NCI-H1436 treated with DMSO at 0.1 percent for 48 hours (cell line): ENCODE data around the gene LARP4B.

Experiments used
- DNase-seq: peaks from one replicate; lab custom pipeline; 2025; lab: John Stamatoyannopoulos, UW

The LARP4B gene

DNA sequence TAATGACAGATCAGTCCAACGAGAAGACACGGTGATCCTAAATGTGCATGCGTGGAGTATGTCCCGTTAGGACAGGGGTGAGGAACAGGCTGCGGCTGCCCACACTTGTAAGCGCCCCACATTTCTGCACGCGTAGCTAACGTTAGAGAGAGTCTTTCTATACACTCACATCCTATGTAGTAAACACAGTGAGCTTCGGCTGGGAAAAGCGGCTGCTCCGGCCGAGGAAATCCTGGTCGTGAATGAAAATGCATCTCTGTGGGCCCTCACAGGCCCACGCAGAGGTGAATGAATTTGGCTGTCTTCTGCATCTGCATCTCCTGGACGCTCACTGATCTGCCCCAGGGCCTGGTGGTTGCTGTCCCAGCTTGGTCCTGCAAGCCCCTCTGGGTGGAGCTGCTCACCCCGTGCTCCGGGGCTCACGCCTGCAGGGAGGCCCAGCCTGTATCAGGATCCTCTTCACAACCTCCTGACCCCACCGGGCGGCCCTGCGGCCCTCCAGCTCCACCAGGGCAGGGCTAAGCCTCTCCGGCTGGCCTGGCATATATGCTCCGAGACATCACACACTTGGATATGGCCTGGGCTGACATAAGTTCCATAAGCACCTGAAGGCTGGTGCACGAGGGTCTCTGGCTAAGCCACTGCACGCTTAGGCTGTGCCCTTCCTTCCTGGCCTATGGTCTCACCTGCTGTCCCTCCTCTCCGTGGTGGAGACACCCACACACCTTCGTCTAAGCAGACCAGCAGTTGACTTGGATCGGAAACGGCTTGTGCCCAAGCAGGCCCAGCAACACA is 124.1 kb downstream of the LARP4B start:
- no peak for DNase-seq

DNA sequence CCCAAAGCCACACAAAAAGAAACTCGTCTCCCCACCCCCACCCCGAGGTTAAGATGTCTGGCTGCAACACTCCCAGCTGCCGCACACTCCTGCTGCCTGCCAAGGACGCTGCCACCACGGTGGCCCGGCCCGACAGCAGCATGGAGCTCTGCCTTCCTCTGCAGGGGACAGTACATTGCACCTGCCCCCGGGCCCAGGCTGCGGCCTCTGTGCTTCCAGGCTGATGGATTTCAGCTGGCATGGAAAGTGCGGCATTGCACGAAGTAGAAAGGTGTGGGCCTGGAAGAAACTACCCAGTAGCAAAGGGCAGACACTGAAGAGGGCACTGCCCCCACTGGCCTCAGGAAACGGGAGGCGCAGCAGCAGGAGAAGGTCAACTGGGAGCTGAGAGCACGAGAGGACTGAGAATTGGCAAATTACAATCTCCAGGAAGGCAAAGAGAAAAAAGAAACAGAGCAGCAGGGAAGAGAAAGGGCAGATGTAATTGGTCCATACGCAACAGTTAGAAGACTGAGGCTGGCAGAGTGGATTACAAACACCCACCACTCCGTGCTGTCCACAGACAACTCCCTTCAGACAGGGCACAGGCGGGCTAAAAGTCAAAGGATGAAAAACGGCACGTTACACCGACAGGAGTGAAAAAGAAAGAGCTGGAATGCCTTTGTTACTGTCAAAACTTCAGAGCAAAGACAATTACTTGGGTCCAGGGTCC is 124.9 kb downstream of the LARP4B start:
- DNase-seq = no peak

DNA sequence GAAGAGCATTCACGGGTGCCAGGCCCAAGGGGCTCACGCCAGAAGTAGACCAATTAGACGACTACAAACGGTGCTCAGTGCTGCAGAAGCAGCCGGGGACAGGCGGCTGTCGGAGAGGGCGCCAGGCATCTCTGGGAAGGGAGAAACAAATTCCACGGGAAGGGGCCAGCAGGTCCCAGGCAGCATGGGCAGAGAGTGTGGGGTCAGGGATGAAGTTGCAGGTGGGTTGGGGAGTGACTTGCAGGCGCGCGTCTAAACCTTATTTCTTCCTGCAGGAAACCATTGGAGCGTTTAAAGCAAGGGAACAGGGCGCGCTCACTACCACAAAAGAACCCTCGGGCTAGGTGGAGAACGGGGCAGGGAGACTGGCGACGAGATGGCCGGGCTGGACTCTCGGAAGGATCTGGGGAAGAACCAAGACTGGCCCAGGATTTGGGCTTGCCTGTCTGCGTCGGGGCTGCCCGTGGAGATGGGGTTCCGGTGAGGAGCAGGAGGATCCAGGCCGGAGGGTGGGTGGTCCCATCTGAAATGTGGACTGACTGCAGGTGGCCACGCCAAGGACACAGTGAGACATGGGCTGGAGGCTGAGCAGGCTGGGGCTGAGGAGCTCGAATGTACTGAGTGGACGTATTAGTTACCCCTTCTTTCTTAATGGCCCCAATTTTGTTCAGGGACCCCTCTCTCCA is 125.7 kb downstream of the LARP4B start:
- DNase-seq = no peak

DNA sequence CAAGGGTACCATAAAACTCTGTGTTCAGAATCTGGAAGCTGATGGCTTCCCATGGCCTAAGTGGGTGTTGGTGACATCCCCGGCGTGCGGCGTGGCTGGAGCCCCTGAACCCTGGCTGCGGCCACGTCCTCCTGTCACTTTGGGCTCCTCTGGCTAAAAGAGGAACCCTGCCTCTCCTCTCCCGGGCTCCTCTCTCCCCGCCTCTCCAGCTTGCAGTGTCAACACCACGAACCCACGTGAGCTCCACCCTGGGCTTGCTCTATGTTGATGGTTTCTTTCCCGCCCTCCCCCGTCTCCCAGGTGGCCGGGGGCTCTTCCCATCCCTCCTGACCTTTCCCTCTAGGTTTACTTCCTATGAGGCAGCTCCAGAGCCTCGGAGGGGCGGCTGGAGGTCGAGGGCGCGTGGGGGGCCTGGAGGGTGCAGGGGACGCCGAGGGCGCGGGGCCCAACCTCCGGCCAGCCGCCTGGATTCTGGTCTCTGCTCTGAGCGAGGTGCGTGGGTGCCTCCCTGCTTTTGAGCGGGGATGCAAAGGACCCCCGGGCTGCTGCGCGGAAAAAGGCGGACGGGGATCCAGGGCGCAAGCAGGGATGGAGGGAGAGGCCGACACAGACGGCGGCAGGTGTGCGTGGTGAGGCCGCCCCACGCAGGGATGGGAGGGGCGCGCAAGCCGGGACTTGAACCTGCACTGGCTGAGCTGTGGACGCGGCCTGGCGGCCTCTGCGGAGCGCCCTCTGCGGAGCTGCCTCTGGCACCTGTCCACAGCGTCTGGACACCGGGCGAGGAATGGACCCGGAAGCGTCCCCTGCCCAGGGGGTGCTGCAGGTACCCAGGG is 126.5 kb downstream of the LARP4B start:
- DNase-seq = no peak

DNA sequence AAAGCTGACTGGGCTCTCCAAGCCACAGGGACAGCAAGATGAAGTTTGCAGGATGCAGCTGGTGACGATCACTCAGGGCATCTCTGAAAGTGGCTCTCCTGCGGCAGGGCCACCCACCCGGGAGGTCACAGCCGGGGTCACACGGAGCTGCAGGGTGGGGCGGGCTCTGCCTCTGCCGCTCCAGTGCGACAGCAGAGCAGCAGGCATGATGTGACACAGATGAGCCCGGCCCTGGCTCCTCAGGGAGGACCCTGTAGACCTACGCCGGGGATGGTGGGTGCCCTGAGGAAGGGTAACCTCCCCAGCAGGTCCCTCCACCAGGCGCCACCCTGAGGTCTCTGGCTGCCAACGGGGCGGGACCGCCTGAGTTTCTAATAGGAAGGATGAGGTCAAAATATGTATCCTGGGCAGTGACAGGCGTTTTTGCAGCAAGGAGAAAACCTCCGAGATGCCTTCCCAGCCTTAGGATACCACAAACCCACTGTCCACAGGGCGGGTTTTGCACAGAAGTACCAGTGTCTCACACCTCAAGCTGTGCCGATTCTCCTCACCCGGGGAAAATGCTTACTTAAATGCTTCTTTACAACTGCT is 127.2 kb downstream of the LARP4B start:
- DNase-seq = no peak

DNA sequence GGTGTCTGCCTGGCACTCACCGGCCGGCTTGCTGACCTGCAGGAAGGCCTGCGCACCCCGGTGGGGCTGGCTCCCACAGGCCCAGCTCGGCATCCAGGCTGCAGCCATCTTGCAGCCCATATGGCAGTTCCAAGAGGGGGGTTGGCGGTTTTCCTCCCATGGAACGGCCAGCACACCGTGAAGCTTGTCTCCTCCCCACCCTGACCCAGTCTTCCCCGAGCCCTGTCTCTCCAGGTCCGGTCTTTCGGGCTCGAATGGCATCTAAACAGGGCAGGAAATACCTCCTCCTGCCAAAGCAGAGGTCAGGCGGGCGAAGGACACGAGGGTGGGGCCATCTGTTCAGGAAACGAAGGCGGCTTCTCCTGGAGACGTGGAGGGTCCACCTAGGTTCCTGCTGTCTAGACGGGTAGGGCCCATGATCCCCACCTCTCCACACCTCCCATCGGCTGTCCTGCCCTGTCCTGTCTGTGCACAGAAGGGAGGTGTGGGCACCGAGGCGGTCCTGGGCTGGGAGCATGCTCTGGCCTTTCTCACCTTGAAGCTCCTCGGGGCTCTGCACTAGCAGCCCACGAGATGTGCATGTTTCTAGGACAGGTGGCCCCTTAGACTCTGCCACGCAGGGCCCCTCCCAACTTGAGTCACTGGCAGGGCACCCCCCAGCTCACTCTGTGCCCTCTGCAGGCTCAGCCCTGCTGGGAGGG is 128.3 kb downstream of the LARP4B start:
- DNase-seq = no peak

DNA sequence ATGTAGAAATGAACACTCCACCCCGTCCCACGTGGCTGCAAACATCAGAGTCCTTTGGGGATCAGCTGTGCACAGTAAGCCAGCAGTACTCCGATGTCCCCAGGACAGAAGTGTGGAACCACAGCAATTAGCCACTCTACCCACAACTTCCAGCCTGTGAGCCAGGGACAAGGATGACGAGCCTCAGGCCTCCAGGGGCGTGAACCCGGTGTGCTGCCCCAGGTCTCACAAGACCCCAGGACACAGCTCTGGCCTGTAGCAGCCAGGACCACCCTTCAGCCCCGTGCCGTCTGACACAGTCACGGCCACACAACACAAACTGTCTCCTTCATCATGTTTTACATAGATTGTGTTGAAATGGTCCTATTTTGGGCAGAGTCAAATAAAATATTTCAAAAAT is 129.0 kb downstream of the LARP4B start:
- no peak for DNase-seq

DNA sequence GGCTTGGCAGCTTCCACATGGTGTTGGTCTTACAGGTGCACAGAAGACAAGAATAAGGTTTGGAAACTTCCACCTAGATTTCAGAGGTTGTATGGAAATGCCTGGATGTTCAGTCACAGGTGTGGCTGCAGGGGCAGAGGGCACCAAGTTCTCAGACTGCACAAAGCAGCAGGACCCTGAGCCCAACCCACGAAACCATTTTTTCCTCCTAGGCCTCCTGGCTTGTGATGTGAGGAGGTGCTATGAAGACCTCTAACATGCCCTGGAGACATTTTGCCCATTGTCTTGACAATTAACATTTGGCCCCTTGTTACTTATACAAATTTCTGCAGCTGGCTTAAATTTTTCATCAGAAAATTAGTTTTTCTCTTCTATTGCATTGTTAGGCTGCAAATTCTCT is 134.3 kb downstream of the LARP4B start:
- DNase-seq = no peak

DNA sequence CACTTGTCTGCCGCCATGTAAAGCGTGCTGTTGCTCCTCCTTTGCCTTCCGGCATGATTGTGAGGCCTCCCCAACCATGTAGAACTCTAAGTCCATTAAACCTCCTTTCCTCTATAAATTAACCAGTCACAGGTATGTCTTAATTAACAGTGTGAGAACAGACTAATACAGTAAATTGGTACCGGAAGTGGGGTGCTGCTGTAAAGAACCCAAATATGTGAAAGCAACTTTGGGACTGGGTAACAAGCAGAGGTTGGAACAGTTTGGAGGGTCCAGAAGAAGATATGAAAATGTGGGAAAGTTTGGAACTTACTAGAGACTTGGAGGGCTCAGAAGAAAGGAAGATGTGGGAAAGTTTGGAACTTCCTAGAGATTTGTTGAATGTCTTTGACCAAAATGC is 135.3 kb downstream of the LARP4B start:
- DNase-seq = no peak

DNA sequence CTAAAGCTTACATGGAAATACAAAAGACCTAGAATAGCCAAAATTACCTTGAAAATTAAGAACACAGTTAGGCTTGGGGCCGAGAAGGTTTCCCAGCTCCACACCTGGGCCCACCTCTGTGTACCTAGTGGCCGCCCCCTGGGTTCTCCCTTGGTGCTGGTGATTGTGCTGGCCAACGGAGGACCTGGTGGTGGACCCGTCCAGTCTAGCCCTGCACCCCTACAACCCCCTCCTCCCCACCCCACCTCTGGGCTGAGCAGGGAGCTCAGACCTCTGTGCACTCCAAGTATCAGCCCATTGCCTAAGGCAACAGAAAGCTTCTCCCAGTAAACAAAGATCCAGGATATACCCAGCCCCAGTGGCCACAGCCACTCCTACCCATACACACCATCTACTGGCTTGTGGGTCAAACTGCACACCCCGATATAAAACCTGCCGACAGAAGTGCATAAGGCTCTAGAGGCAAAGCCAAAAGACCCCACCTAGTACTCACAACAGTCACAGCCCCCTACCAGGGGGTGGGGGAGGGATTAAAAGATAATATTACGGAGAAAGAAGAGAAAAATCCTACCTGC is 137.0 kb downstream of the LARP4B start:
- DNase-seq = no peak

DNA sequence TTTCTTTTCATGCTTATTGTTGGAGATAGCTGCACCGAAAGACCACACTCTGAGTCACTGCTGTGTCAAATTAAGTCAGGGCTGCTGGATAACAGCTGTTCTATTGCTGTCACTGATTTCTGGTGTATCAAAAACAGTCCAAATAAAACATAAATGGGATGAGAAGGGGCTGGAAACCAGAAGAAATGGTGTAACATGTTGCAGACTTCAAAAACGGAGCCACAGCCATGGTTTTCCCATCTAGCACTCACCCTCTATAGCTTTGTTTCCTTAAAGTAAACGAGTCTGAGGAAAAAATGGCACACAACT is 138.8 kb downstream of the LARP4B start:
- DNase-seq = no peak

DNA sequence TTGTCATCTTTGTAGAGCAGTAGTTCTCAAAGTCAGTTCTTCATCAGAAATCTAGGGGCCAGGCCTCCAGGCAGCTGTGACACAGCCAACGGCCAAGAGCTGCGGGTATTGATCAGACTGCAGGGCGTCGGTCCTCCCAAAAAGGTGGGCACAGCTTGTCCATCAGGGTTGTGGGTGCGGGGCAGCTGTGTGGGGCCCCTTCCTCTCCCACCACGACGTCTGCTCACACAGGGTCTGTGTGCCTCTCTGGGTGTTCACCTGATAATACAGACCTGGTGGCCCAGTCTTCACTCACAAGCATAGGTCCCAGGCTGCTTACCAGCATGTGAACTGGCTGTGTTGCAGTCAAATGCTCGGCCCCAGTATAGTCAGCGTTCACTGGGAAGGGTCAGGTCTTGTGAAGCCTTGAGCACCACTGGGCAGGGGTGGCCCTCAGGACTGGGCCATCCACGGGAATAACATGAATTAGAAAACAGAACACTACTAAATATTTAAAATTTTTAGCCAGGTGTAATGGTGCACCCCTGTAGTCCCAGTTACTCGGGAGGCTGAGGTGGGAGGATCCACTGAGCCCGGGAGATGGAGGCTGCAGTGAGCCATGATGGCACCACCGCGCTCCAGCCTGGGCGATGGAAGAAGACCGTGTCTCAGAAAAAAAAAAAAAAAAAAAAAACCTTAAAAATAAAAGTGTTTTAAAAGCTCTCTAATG is 139.3 kb downstream of the LARP4B start:
- DNase-seq = no peak

DNA sequence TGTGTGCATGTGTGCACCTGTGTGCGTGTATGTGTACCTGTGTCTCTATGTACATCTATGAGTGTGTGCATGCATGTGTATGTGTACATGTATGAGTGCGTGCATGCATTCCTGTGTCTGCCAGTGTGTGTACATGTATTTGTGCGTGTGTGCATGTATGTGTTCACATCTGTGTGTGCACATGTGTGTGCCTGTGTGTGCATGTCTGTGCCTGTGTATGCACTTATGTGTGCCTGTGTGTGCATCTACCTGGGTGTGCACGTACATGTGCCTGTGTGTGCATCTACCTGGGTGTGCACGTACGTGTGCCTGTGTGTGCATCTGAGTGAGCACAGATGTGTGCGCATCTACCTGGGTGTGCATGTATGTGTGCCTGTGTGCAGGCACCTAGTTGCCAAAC is 139.9 kb downstream of the LARP4B start:
- DNase-seq = no peak

DNA sequence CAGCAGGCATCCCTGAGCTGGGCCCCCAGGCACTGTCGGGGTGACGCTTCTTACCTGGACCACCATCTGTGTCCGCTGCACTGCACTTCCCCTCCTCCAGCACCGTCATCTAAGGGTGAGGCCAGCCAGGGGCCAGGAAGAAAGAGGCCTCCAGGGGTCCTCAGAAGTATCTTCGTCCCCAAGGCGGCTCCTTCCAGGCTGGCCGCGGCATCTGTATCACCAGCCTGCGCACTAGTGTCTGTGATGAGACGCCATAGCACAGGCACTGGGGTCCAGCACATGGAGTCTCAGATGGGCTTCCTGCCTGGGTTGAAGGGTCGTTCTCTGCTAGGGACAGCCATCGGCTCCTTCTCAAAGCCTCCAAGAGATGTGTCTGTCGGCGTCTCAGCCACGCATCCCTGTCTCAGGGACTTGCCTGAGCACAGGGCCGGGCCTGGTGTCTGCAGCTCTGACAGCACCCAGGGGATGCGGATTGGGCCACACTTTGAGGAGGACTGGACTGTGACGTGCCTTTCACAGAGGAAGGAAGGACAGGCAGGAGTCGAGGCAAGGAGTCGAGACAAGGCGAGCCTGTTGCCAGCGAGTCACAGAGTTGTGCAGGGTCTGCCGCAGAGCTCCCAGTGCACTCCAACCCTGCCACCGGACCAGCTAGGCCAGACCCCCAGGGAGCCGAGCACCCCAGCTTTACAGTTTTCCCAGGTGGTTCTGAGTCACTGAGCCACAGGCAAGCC is 140.5 kb downstream of the LARP4B start:
- no peak for DNase-seq

DNA sequence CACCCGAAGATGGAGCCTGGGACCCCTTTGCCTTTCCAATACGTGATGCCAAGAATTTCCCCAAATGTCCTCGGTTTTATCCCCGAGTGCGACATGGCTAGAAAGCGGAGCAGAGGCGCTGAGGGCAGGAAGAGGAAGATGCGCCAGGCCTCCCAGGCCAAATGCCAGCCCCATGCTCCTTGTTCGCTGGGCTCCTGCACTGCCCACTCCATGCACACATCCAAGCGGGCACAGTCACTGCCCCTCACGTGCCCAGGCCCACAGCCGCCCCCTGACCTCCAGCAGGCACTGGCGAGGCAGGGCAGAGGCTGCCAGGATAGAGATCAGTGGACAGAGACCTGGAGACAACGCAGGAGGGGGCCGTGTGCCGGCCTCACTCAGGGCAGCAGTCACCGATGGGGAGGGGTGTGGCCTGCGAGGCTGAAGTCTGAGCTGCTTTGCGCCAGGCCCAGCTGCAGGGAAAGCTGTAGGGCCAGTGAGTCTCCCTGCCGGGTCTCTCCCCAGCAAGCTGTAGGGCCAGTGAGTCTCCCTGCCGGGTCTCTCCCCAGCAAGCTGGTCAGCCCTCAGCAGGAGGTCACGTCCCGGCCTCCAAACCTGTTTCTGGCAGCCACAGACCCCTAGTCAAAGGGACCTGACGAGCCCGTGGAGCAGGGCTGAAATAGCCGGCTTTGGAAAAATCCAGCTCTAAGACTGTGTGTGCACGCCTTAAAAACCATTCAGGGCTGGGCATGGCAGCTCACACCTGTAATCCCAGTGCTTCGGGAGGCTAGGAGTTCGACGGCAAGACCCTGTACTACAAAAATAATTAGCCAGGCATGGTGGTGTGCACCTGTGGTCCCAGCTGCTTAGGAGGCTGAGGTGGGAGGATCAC is 141.4 kb downstream of the LARP4B start:
- DNase-seq = no peak

DNA sequence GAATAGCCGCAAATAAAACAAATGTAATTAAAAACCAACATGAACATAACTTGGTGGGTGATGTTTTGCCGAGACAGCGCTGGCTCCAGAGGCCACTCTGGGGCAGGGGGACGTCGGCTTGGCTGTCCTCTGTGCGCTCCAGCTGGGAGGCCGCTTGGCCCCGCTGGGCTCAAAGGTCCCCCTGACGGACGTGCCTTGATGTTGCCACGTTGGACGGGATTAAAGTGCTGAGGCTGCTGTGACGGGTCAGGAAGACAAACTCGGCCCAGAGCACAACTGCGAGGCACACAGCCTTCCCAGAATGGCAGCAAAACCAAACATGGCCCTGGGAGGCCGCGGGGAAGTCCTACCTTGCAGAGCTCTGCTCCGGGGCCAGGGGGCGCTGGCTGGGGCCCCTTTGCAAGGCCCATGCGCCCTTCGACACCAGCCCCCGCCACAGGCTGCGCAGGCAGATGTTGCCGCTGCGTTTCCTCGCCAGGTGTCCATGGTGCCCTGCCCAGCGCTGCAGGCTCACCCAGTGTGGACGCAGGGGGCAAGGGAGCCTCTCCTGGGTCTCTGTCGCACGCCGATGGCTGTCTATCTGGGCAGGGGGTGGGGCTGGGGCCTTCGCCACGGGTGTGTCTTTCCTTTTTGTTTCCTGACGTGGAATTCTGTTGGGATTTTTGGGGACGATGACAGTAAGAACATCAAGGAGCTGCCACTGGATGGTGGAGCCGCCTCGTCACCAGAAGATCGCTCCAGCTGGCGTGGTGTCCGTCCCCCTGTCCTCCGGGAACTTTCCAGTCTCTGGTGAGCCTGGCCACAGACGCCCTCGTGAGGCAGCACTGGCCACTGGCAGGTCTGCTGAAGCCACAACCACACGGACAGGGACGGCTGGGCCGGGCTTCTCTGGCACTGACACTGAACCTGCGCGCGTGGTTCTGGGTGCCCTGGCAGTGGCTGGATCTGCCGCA is 142.4 kb downstream of the LARP4B start:
- no peak for DNase-seq

DNA sequence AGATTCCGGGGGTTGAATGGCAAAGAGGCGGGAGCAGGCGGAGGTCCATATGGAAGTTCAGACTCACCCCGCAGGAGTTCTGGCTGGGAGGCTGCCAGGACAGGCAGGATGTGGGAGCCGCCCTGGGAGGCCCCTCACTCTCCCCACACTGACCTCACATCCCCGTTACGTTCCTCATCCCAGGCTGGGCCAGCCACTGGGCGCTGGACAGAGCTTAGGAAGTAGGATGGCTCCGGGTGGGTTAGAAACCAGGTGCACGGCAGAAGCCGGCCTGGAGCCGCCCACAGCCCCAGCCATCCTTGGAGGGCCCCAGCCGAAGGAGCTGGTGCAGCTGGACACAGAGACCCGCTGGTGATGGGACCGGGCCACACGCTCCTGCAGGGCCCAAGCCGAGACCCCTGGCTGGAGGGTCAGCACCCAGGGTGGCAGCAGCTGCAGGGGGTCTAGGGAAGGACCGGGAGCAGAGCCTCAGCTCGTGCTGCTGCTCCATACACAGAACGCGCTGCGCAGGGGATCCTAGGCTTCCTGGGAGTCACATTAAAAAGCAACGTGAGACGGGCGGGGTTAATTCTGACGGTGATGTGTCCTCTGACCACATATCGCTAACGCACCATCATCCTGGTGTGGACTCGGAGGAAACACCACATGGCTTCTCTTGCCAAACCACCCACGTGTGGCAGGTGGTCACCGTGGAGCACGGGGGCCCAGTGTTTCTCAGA is 143.4 kb downstream of the LARP4B start:
- DNase-seq = no peak
